ENCODE results near the gene CYP11A1. TPM values are rescaled to one million over a fixed set of nuclear protein-coding genes. Genes with fewer than 3 reads are reported as not detected.

CYP11A1 gene
- total RNA-seq, 1 experiment from 2014 or later = 1.7 TPM

DNA sequence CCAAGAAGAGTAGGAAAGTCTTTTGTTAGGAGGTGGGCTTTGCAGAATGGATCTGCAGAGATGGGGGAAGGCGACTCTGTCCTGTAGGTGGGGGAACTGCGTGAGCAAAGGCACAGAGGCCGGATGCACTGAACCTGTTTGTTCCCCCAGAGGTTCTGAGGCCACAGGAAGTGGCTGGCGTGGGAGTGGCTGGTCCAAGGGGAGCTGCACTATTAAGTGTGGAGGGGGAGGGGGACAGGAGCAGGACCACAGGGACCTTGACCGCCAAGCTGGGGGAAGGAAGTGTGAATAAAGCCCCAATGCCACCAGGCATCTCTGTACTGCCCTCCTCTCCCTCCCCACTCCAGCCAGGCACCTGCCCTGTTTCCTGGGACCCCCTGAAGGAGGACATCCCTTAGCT lies 51.8 kb downstream of the CYP11A1 start:
- no peak overlapping the region for H3K9ac ChIP-seq (ENCODE audit: extremely low read depth, insufficient read length, low read length)
- no peaks in the 10 kb centered on the region for H3K36me3 Mint-ChIP-seq (ENCODE audit: insufficient read depth in 1 of 3, low read depth in 3 of 3)
- no peak overlapping the region for H3T11ph ChIP-seq (ENCODE audit: low read length)
- H3K4me2 ChIP-seq (ENCODE audit: insufficient read depth, insufficient read length, low read length) = no peak overlapping the region
- 0 out of 2 replicates have a peak overlapping the region, but pooled peaks have one; percentile 17 for H3K14ac ChIP-seq (ENCODE audit: insufficient read depth, low read length)
- no peaks in the 10 kb centered on the region for H3K79me2 ChIP-seq (ENCODE audit: insufficient read depth, low read length)
- no peak overlapping the region for H3K23ac ChIP-seq (ENCODE audit: insufficient read length, low read depth, low read length)
- no peak overlapping the region; a peak in 1 of 7 replicates for H3K27ac Mint-ChIP-seq
- H3K9me3 Mint-ChIP-seq = no peaks in the 10 kb centered on the region
- no peak for DNase-seq
- no peak overlapping the region for H2AFZ ChIP-seq (ENCODE audit: low read length)
- no peaks in the 10 kb centered on the region for H3K27me3 ChIP-seq (ENCODE audit: insufficient read depth, low read length)
- no peak overlapping the region for H2BK5ac ChIP-seq (ENCODE audit: insufficient read length, low read length)
- no peak overlapping the region for H3K27ac ChIP-seq (ENCODE audit: insufficient read length, low read depth, low read length)
- H3K4me3 Mint-ChIP-seq = no peak overlapping the region
- H2BK12ac ChIP-seq (ENCODE audit: insufficient read length, low read depth, low read length) = no peak overlapping the region
- H3K23me2 ChIP-seq (ENCODE audit: insufficient read length, low read depth, low read length, poor library complexity, severe bottlenecking) = no peaks in the 10 kb centered on the region
- H2AK5ac ChIP-seq (ENCODE audit: insufficient read length, low read length) = no peak overlapping the region
- peaks cover 31 to 67% of the 10 kb centered on the region in 2 experiments for H3K4me1 Mint-ChIP-seq
- no peak overlapping the region for H4K8ac ChIP-seq (replicated peaks; ENCODE audit: insufficient read length, low read depth, low read length)
- H4K5ac ChIP-seq (ENCODE audit: insufficient read length, low read depth, low read length) = no peak overlapping the region
- peaks cover 7% of the 10 kb centered on the region for H3K27me3 Mint-ChIP-seq (ENCODE audit: low read depth)
- WGBS (ENCODE audit: extremely low coverage, insufficient read length, low lambda C conversion rate) = no CpG with 5 or more reads among the region's 5 CpGs
- H2BK20ac ChIP-seq (ENCODE audit: low read depth, low read length, poor library complexity, severe bottlenecking) = no peak overlapping the region
- no peak overlapping the region for H3K56ac ChIP-seq (ENCODE audit: insufficient read length, low read depth, low read length)
- no peak overlapping the region for H3K18ac ChIP-seq (ENCODE audit: insufficient read length, low read depth, low read length)
- H3K4ac ChIP-seq (ENCODE audit: low read depth, low read length) = no peak overlapping the region
- TF ChIP-seq, protein P1, sequence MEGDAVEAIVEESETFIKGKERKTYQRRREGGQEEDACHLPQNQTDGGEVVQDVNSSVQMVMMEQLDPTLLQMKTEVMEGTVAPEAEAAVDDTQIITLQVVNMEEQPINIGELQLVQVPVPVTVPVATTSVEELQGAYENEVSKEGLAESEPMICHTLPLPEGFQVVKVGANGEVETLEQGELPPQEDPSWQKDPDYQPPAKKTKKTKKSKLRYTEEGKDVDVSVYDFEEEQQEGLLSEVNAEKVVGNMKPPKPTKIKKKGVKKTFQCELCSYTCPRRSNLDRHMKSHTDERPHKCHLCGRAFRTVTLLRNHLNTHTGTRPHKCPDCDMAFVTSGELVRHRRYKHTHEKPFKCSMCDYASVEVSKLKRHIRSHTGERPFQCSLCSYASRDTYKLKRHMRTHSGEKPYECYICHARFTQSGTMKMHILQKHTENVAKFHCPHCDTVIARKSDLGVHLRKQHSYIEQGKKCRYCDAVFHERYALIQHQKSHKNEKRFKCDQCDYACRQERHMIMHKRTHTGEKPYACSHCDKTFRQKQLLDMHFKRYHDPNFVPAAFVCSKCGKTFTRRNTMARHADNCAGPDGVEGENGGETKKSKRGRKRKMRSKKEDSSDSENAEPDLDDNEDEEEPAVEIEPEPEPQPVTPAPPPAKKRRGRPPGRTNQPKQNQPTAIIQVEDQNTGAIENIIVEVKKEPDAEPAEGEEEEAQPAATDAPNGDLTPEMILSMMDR (conservative IDR thresholded peaks at IDR 0.05) = no peak
- H3K9me3 ChIP-seq (ENCODE audit: control insufficient read depth, low read depth, low read length) = no peaks in the 10 kb centered on the region
- H4K91ac ChIP-seq (ENCODE audit: insufficient read length, low read depth, low read length) = no peak overlapping the region
- no peaks in the 10 kb centered on the region for H3K79me1 ChIP-seq (ENCODE audit: insufficient read depth, low read depth, low read length, poor library complexity, severe bottlenecking)
- no peaks in the 10 kb centered on the region; the same call in 1 of the 2 replicates for H3K4me1 ChIP-seq (ENCODE audit: insufficient read depth, low read length)
- no peak overlapping the region for H2BK15ac ChIP-seq (ENCODE audit: low read depth, low read length)
- H2BK120ac ChIP-seq (ENCODE audit: low read depth, low read length, poor library complexity, severe bottlenecking) = no peak overlapping the region
- H4K20me1 ChIP-seq (ENCODE audit: control insufficient read depth, insufficient read depth, insufficient read length) = no peaks in the 10 kb centered on the region
